GM19467 (cell line): Measurements from ENCODE around the gene ALG6.

ENCODE experiments used
- ATAC-seq: cut with Tn5 transposase; IDR thresholded peaks from one replicate; pipeline ENCODE4 v1.9.1; 2021; ENCODE audit warnings: mild to moderate bottlenecking, moderate library complexity; ENCODE audit not compliant: unreplicated experiment

Gene ALG6

DNA sequence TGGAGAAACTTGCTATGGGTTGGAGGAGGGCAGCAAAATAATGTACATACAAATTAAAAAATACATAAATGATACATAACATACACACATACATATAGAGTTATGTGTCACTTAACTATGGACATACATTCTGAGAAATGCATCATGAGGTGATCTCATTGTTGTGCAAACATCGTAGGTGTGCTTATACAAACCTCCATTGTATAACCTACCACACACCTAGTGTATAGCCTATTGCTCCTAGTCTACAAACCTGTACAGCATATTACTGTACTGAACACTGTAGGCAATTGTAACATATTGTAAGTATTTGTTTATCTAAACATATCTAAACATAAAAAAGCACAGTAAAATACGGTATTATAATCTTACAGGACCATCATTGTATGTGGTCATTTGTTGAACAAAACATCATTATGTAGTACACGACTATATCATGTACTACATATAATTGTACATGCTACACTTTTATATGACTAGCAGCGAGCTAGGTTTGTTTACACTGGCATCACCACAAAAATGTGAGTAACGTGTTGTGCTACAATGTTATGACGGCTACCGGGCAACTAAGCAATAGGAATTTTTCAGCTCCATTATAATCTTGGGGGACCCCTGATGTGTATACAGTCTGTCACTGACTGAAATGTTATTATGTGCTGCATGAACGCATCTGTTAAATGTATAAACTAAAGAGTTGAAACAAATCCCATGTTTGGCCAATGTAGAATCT lies 120.1 kb downstream of the ALG6 start:
- no peak for ATAC-seq
